Measurements from ENCODE around the gene CD63.

CD63 gene

GRCh38 chr12:55704824-55705718, 23.7 kb downstream of the CD63 start:
- DNase-seq (ENCODE audit: low spot score): no peak

DNA sequence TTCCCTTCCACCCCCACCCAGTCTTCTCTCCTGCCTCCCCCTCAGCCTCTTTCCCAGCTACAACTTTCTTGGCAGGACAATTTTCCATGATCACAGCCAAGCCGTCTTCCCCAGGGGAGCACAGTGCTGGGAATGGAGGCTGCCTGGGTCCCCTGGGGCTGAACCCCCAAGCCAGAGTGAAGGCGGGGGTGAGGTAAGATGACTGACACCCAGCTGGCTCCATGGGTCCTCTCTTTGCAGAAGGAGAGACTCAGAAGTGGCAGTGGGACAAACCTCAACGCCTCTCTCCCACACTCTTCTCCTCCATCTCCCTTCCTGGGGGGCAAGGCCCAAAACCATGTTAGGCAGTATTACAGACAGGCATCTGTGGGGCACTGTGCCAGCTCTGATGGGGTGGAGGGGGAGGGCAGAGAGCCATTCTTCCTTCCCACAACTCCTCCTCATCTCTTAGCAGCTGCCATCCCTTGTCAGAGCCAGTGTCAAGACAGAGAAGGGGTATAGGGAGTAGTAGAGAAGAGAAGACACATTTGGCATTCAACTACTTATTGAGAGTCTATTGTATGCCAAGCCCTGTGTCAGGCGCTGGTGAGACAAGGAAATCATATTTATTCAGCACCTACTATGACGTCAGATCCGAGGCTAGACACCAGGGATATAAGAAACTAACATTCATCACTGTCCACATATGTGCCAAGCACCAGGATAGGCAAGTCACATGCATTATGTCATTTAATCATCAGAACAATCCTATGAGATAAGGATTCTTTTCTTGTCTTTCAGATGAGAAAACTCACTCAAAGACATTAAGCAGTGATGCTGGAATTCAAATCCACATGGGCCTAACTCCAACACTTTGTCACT, 24.7 kb downstream of the CD63 start:
- DNase-seq (ENCODE audit: low spot score): no peak

GRCh38 chr12:55703288-55703687, 25.5 kb downstream of the CD63 start:
- DNase-seq (ENCODE audit: low spot score): no peak

DNA sequence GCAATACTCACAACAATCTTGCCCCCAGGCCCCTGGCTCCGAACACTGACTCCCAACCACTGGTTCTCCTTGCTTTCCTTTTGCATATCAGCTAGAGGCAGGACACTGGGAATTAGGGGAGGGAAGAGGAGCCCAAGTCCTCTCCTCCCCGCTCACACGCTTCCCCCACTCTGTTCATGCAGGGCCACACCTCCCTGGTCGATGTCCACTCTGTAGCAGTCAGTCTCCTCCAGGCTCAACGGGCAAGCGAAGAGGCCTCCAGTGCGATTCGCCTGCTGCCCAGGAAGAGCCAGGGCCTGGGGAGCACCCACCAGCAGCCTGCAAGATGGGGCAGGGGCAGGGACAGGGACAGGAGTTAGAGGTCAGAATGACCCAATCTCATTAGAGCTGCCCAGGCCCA, 25.9 kb downstream of the CD63 start:
- no peak for DNase-seq (ENCODE audit: low spot score)

DNA sequence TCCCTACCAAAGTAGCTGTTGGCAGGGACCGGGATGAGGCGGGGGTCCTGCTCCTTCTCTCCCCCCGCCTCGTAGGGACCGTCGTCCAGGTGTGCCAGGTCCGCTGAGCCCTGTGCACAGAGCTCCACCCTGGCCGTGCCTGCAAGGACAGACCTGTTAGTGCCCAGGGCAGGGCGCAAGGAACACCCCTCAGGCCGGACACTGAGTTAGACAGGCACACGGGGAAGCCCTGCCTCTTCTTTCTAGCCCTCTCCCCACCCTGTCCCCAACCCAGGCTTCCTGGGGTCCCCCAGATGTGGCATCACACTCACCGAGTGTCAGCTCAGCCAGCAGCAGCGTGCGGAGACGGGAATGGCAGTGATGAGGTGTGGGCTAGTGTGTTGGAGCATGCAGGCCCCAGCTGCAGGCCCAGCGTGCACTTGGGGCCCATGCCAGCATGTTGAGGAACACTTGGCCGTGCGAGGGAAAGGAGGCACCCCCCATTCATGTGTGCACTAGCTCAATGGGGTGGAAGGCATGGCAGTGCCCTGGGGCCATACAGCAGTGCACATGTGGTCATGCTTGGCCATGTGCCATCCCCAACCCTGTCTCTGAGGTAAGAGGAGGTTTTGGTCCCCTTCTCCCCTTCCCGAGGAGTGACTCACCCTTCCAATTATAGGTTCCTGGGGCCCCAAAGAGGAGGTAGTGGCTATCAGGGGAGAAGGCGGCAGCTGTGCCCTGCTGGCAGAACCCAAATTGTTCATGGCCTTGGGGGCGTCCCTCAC, 28.4 kb downstream of the CD63 start:
- no peak for DNase-seq (ENCODE audit: low spot score)

DNA sequence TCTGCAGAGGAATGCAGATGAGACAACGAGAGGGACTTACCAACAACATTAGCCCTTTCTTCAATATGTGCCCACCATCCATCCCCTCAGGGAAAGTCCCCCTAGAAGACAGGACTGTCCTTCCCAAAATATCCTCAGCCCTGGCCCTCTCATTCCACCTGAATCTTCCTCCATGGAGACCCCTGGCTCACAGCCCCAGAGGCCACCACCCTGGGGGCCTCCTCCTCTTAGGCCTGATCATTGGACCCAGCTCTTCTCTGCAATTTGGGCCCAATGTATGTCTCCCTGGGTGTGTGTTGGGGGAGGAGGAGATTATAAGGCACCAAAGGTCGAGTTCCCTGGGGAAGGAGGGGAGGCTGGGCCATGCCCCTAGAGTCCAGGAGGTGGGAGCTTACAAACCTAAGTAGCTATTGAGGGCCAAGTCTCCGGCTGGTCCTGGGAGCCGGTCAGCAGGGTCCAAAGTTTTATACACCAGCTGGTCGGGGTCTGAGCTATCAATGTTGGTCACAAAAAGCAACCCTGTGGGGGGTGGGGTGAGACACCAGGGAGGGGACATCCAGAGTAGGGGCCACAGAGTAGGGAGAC, 29.2 kb downstream of the CD63 start:
- DNase-seq (ENCODE audit: low spot score): no peak

- no peak for DNase-seq (ENCODE audit: low spot score)
Measured at GRCh38 chr12:55698965-55699364, 29.8 kb downstream of the CD63 start.

DNA sequence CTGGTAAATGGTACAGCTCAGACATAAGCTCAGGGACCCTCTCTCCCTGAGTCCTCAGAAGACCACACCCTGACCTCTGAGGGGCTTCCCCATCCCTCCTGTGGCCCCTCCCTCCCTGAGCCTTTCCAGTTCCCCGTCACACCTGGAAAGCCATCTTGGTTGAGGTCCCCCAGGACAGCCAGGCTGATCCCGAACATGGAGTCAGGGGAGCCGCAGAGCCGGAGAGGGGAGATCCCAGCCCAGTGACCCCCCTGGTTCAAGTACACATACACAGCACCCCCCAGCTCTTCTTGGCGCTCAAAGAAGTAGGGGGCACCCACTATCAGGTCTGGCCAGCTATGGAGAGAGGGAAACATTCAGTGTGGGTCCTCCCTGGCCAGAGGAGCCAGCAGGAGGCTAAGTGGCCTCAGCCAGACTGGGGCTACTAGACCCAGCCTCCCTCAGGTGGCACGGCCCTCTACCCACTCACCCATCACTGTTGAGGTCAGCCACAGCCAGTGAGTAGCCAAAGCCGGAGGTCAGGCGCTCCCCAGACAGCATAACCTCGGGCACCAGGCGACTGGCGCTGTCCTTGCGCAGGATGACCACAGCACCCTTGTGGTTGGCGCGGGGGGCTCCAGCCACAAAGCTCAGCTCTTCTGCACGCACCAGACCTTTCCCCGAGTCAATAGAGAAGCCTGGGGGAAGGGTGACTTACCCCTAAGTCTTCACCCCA, 30.4 kb downstream of the CD63 start:
- no peak for DNase-seq (ENCODE audit: low spot score)

GRCh38 chr12:55697686-55698085, 31.1 kb downstream of the CD63 start:
- no peak for DNase-seq (ENCODE audit: low spot score)

GRCh38 chr12:55696796-55697462, 31.9 kb downstream of the CD63 start:
- no peak for DNase-seq (ENCODE audit: low spot score)

- no peak for DNase-seq (ENCODE audit: low spot score)
Measured at GRCh38 chr12:55696141-55696540, 32.7 kb downstream of the CD63 start.

DNA sequence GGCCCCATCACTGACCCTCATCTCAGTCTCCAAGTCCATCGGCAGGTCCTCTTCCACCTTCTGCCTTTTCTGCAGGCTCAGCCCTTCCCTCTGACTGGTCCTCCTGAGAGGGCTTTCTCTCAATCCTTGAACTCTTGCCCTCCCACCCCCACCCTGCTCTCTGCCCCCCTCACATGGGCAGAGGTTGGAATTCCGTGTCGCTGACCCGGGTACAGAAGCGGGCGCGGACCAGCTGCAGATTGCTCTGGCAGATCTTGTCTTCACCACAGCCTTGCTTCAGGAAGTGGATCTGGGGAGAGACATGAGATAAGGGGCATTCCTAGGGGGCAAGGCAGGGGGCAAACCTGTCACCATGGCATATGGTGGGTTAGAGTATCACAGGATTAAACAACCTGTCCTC, 33.5 kb downstream of the CD63 start:
- no peak for DNase-seq (ENCODE audit: low spot score)

DNA sequence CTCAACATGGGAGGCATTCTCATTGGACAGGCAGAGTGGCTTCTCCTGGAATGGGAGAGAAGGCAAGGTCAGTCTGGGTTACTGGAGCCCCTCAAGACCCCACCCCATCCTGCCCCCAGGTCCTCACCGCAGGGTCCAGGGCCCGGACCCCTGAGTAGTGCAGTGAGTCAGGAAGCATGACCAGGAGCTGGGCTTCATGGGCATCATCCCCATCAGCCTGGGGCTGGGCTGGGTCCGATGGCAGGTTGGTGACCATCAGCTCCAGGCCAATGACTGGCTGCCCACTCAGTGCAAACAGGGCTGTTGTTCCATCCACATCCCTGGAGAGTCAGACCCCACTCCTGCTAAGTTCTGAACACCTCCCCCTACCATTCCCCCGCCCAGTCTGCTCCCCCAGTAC, 34.2 kb downstream of the CD63 start:
- no peak for DNase-seq (ENCODE audit: low spot score)

GRCh38 chr12:55694188-55694515, 34.7 kb downstream of the CD63 start:
- no peak for DNase-seq (ENCODE audit: low spot score)

- no peak for DNase-seq (ENCODE audit: low spot score)
Measured at GRCh38 chr12:55693323-55694187, 35.3 kb downstream of the CD63 start.

GRCh38 chr12:55692631-55693322, 36.0 kb downstream of the CD63 start:
- no peak for DNase-seq (ENCODE audit: low spot score)

GRCh38 chr12:55688716-55689655, 39.8 kb downstream of the CD63 start:
- DNase-seq (ENCODE audit: low spot score): no peak

DNA sequence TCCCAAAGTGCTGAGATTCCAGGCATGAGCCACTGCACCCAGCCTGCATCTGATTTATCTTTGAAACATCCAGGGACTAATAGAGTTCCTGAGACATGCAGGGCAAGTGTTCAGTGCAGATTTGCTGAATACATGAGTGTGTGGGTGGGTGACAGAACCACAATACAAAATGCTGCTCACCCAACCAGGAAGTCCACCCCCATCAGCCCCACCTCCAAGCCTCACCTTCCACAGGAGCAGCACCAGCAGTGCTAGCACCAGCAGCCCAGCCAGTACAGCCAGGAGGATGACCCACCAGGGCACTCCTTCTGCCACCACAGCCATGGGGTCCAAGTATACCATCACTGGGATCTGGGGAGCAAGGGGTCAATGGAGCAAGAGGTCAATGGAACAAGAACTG, 41.1 kb downstream of the CD63 start:
- no peak for DNase-seq (ENCODE audit: low spot score)
